K562 (cell line): Measurements from ENCODE around the gene ZSWIM8. TPM values are rescaled to one million over a fixed set of nuclear protein-coding genes. Genes with fewer than 3 reads are reported as not detected.

Source experiments
- ATF4 ChIP-seq: fragments of 450-650 bp; formaldehyde crosslinking; IDR thresholded peaks from 2 replicates; pipeline ENCODE4 v1.4.0; 2022; ENCODE audit warnings: mild to moderate bottlenecking, moderate library complexity
- ATF7 ChIP-seq: fragments of 450-650 bp; IDR thresholded peaks from 2 replicates; pipeline ENCODE4 v1.7.1; 2014; ENCODE audit warnings: mild to moderate bottlenecking, moderate library complexity
- BMI1 ChIP-seq: fragments of 150-350 bp; IDR thresholded peaks from 2 replicates; pipeline ENCODE4 v1.6.1; 2014; ENCODE audit warnings: low read length
- HDAC6 ChIP-seq: IDR thresholded peaks from 2 replicates; pipeline ENCODE4 v1.6.1; 2012; ENCODE audit warnings: low read depth, mild to moderate bottlenecking, control low read depth, inconsistent platforms, low read length, moderate library complexity
- HEY1 ChIP-seq: fragments of 250-450 bp; sonication (Bioruptor Pico); IDR thresholded peaks from 2 replicates; pipeline ENCODE4 v1.5.0; 2020; ENCODE audit warnings: mild to moderate bottlenecking, moderate library complexity, borderline replicate concordance
- HMG20A ChIP-seq: fragments of 450-650 bp; formaldehyde crosslinking; conservative IDR thresholded peaks from 2 replicates; pipeline ENCODE4 v1.4.0; 2020; ENCODE audit warnings: mild to moderate bottlenecking, mixed read lengths
- HNRNPL ChIP-seq: fragments of 200-400 bp; formaldehyde crosslinking; IDR thresholded peaks from 2 replicates; pipeline ENCODE4 v1.6.1; 2017; ENCODE audit warnings: low read depth, mild to moderate bottlenecking, low read length
- L3MBTL2 ChIP-seq: fragments of 450-650 bp; IDR thresholded peaks from 2 replicates; pipeline ENCODE4 v1.6.1; 2016; ENCODE audit warnings: mild to moderate bottlenecking, moderate library complexity
- MTA1 ChIP-seq: fragments of 450-650 bp; IDR thresholded peaks from 2 replicates; pipeline ENCODE4 v1.6.1; 2017; ENCODE audit warnings: borderline replicate concordance
- MTA2 ChIP-seq: fragments of 450-650 bp; IDR thresholded peaks from 2 replicates; pipeline ENCODE4 v1.6.1; 2016; ENCODE audit warnings: low read depth
- RBM14 ChIP-seq: fragments of 200-400 bp; formaldehyde crosslinking; IDR thresholded peaks from 2 replicates; pipeline ENCODE4 v1.6.1; 2018; ENCODE audit warnings: low read depth, mild to moderate bottlenecking, low read length, moderate library complexity, borderline replicate concordance; ENCODE audit not compliant: insufficient read depth
- SOX6 ChIP-seq: fragments of 450-650 bp; IDR thresholded peaks from 2 replicates; pipeline ENCODE4 v1.6.1; 2014; ENCODE audit warnings: mild to moderate bottlenecking
- SP1 ChIP-seq: sonication (generic); formaldehyde crosslinking; IDR thresholded peaks from 2 replicates; pipeline ENCODE4 v1.8.1; 2022; ENCODE audit warnings: mild to moderate bottlenecking, missing genetic modification reagents
- TBP ChIP-seq: optimal IDR thresholded peaks from 2 replicates; pipeline ENCODE3; 2011; ENCODE audit warnings: low read depth, low read length, improper control_type of control experiment
- ZKSCAN8 ChIP-seq: fragments of 200-800 bp; sonication (Bioruptor generic); IDR thresholded peaks from 2 replicates; pipeline ENCODE4 v1.6.1; 2016; ENCODE audit warnings: missing genetic modification characterization, missing compliant biosample characterization
- ZNF134 ChIP-seq: fragments of 250-450 bp; sonication (Bioruptor Pico); conservative IDR thresholded peaks from 2 replicates; pipeline ENCODE4 v1.4.0; 2020
- ZNF655 ChIP-seq: fragments of 250-450 bp; sonication (Bioruptor Pico); IDR thresholded peaks from 2 replicates; pipeline ENCODE4 v1.5.0; 2021
- polyA plus RNA-seq, 8 experiments: library from polyadenylated mRNA; depleted of rRNA in 4 of 8; stranded (reverse) in 5 of 8; unstranded in 3 of 8; fragments of >200 nt; fragmentation: Nextera tagmentation in 2 of 8; fragmentation: Illumina TruSeq in 1 of 8; extraction: Ambion mirVana in 2 of 8; extraction: Trizol in 1 of 8; gene quantifications; 2 replicates each; pipeline versions ENCODE4 v1.2.1 to v1.2.3, GENCODE V29; 2011 to 2014; ENCODE audit warnings: inconsistent platforms in 1 of 8, missing spikeins in 1 of 8
- total RNA-seq, 7 experiments: library from RNA; depleted of rRNA in 6 of 7; stranded (reverse); fragments of >200 nt in 6 of 7; fragmentation: Illumina TruSeq in 2 of 7; extraction: Trizol in 2 of 7; gene quantifications; 2 replicates each; pipeline versions ENCODE4 v1.2.1 to v1.2.3, GENCODE V29; 2011 to 2021; ENCODE audit warnings: low replicate concordance in 1 of 7
- TF ChIP-seq, protein P1 (sequence below): IDR thresholded peaks from 2 replicates; pipeline ENCODE4 v1.6.1; 2012; ENCODE audit warnings: low read depth, low read length, improper control_type of control experiment, borderline replicate concordance
- TF ChIP-seq, protein P2 (sequence below): fragments of 450-650 bp; IDR thresholded peaks from 2 replicates; pipeline ENCODE4 v1.6.1; 2016; ENCODE audit warnings: low read depth, mild to moderate bottlenecking, moderate library complexity
- TF ChIP-seq, protein P3 (sequence below): sonication (generic); formaldehyde crosslinking; IDR thresholded peaks from 2 replicates; pipeline ENCODE4 v1.8.0; 2023; ENCODE audit warnings: missing genetic modification reagents, mild to moderate bottlenecking, borderline replicate concordance

The ZSWIM8 gene
- total and polyA plus RNA-seq, 9 of the 15 experiments (the other 6 are each of a cell fraction or from before 2014, with no cell fraction given), result 5.6 to 47.8 (median 26.7) TPM

DNA sequence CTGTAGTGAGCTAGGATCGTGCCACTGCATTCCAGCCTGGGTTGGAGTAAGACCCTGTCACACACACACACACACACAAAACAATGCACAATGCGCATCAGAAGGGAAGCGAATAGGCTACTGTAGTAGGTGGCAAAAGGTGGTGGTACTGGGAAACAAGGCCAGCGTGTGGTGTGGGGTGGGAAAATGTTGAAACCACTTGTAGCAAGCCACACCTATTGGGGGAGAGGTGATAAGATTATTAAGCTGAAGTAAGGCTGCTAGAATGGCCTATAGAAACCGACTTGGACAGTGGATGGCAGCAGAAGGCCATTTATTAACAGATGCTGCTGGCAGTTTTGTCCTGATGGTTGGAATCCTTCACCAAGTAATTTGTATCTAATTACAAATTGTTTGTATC lies 10.8 kb upstream of the ZSWIM8 start (continued):
- TF ChIP-seq ZNF655 (CRISPR knock-in tag) (no peak), TBP (no peak), SP1 (CRISPR knock-in tag) (0 out of 2 replicates have a peak, but pooled peaks have one; percentile 13), RBM14 (no peak), MTA2 (no peak), HDAC6 (no peak), HEY1 (CRISPR knock-in tag) (no peak), L3MBTL2 (peak; percentile 54; the same call in 1 of the 2 replicates), HMG20A (CRISPR knock-in tag) (no peak), ATF7 (peak; percentile 52), ZNF134 (CRISPR knock-in tag) (no peak), ATF4 (CRISPR knock-in tag) (no peak), BMI1 (no peak), MTA1 (peak; percentile 45; the same call in 1 of the 2 replicates), ZKSCAN8 (no peak), HNRNPL (no peak), SOX6 (peak; percentile 65; the same call in 1 of the 2 replicates)
- TF ChIP-seq, protein P1, sequence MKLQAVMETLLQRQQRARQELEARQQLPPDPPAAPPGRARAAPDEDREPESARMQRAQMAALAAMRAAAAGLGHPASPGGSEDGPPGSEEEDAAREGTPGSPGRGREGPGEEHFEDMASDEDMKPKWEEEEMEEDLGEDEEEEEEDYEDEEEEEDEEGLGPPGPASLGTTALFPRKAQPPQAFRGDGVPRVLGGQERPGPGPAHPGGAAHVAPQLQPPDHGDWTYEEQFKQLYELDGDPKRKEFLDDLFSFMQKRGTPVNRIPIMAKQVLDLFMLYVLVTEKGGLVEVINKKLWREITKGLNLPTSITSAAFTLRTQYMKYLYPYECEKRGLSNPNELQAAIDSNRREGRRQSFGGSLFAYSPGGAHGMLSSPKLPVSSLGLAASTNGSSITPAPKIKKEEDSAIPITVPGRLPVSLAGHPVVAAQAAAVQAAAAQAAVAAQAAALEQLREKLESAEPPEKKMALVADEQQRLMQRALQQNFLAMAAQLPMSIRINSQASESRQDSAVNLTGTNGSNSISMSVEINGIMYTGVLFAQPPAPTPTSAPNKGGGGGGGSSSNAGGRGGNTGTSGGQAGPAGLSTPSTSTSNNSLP, result peak; percentile 76
- TF ChIP-seq, protein P2, sequence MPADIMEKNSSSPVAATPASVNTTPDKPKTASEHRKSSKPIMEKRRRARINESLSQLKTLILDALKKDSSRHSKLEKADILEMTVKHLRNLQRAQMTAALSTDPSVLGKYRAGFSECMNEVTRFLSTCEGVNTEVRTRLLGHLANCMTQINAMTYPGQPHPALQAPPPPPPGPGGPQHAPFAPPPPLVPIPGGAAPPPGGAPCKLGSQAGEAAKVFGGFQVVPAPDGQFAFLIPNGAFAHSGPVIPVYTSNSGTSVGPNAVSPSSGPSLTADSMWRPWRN, result no peak
- TF ChIP-seq, protein P3, sequence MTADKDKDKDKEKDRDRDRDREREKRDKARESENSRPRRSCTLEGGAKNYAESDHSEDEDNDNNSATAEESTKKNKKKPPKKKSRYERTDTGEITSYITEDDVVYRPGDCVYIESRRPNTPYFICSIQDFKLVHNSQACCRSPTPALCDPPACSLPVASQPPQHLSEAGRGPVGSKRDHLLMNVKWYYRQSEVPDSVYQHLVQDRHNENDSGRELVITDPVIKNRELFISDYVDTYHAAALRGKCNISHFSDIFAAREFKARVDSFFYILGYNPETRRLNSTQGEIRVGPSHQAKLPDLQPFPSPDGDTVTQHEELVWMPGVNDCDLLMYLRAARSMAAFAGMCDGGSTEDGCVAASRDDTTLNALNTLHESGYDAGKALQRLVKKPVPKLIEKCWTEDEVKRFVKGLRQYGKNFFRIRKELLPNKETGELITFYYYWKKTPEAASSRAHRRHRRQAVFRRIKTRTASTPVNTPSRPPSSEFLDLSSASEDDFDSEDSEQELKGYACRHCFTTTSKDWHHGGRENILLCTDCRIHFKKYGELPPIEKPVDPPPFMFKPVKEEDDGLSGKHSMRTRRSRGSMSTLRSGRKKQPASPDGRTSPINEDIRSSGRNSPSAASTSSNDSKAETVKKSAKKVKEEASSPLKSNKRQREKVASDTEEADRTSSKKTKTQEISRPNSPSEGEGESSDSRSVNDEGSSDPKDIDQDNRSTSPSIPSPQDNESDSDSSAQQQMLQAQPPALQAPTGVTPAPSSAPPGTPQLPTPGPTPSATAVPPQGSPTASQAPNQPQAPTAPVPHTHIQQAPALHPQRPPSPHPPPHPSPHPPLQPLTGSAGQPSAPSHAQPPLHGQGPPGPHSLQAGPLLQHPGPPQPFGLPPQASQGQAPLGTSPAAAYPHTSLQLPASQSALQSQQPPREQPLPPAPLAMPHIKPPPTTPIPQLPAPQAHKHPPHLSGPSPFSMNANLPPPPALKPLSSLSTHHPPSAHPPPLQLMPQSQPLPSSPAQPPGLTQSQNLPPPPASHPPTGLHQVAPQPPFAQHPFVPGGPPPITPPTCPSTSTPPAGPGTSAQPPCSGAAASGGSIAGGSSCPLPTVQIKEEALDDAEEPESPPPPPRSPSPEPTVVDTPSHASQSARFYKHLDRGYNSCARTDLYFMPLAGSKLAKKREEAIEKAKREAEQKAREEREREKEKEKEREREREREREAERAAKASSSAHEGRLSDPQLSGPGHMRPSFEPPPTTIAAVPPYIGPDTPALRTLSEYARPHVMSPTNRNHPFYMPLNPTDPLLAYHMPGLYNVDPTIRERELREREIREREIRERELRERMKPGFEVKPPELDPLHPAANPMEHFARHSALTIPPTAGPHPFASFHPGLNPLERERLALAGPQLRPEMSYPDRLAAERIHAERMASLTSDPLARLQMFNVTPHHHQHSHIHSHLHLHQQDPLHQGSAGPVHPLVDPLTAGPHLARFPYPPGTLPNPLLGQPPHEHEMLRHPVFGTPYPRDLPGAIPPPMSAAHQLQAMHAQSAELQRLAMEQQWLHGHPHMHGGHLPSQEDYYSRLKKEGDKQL (CRISPR knock-in tag), result no peak
